CD1c-positive myeloid dendritic cell (primary cell): ENCODE measurements around the gene SLC31A2.
"Not testable (repeated sequence)": the region's sequence is repeated elsewhere in the genome, so short reads cannot be mapped to it uniquely, and the experiment has no call there.

Experiments
- DNase-seq: peaks from one replicate; pipeline ENCODE4 v3.0.0-alpha.2; 2016; ENCODE audit errors: extremely low spot score

Gene SLC31A2, protein sequence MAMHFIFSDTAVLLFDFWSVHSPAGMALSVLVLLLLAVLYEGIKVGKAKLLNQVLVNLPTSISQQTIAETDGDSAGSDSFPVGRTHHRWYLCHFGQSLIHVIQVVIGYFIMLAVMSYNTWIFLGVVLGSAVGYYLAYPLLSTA

GRCh38 chr9:113150670-113151611, at the start of gene SLC31A2:
Gene SLC31A2, plus strand, starts transcription at chr9:113151007. Its CDS starts 68 bp downstream, at chr9:113151075.
- peak; percentile 92 for DNase-seq

DNA sequence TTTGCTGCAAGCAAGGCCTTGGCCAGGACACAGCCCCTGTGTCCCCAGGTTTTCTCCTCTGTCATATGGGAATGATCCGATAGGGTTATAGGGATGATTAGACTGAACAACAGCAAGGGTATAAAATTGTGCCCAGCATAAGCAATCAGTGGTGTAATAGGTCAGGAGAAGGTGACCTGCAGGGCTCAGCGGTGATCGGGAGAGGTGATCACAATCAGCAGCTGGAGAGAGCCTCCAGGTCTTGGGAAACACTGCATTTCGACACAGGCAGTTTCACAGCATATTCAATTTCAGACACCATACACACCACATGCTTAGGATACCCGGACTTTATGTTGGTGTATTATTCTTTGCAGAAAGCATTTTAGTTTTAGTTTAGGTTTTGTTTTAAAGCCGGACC, 45.5 kb upstream of the SLC31A2 start:
- DNase-seq, result not testable (repeated sequence)

DNA sequence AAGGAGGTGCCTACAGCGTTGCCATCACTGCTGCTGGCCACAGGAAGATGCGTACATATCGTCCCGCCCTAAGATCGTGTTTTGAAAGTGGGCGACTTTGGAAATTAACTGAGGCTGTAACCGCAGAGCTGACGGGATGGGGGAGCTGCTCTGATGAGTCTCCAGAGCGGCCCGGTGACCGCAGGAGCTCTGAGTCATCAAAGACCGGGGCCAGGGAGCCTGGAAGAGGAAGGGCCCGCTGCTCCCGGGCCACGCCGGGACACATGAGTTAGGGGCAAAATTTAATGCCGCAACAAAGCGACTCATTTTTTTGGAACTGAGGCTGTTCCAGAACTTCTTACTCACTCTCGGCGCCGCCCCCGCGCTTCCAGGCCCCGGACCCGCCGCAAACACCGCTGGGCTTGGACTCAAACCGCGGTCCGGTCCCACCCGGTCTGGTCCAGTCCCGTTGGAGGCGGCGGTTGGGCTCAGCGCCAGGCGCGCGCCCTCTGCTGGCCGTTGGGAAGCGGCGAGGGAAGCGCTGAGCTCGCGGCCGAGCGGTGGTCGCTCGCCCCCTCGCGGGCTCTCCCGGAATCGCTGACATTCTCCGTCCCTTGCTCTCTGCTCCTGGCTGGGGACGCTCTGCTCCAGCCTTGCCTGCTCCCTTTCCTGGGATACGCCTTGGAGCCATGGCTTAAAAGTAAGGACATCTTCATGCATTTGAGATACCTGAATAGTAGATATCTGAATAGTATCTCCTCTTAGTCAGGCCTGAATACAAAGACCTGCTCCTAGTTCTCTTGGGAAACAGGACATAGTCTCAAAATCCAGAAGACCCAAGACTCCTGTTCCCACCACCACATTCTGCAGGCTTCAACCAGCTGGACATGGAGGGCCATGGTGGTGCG, 39.5 kb upstream of the SLC31A2 start:
- peak; percentile 1 for DNase-seq

DNA sequence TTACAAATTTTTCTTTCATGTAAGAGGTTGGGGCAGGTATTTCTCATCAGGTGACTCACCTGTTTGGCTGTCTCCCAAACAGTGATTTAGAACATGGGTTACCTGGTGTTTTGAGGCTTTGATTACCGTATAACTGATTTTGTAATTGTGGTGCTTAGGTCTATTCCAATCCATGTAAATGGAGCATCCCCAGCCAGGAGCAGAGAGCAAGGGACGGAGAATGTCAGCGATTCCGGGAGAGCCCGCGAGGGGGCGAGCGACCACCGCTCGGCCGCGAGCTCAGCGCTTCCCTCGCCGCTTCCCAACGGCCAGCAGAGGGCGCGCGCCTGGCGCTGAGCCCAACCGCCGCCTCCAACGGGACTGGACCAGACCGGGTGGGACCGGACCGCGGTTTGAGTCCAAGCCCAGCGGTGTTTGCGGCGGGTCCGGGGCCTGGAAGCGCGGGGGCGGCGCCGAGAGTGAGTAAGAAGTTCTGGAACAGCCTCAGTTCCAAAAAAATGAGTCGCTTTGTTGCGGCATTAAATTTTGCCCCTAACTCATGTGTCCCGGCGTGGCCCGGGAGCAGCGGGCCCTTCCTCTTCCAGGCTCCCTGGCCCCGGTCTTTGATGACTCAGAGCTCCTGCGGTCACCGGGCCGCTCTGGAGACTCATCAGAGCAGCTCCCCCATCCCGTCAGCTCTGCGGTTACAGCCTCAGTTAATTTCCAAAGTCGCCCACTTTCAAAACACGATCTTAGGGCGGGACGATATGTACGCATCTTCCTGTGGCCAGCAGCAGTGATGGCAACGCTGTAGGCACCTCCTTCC, 37.9 kb upstream of the SLC31A2 start:
- peak; percentile 20 for DNase-seq

- not testable (repeated sequence) for DNase-seq
Measured at GRCh38 chr9:113118829-113119228, 32.0 kb upstream of the SLC31A2 start.

GRCh38 chr9:113125386-113126035, 25.3 kb upstream of the SLC31A2 start:
- DNase-seq, result peak; percentile 44

- no peak for DNase-seq
Measured at GRCh38 chr9:113129466-113129865, 21.3 kb upstream of the SLC31A2 start.

GRCh38 chr9:113129884-113130283, 20.9 kb upstream of the SLC31A2 start:
- no peak for DNase-seq

DNA sequence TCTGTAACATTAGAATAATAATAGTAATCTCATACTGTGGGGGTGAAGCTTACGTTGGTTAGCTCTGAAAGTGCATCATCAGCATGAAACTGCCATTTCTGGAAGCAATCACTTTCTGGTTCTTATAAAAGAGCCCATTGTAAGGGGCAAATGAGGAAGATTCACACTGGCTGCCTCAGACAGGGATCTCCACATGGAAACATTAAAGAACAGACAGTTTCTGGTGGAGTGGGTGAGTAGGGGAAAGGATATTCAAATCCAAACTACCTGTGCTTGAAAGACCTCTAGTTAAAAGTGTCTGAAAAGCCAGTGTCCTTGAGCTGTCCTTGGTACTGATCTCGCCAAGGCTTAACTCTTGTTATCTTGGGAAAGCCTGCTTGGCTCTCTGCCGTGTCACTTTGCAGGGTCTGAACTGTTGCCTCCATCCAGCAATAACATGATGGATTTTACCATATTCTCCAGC, 19.1 kb upstream of the SLC31A2 start:
- no peak for DNase-seq

DNA sequence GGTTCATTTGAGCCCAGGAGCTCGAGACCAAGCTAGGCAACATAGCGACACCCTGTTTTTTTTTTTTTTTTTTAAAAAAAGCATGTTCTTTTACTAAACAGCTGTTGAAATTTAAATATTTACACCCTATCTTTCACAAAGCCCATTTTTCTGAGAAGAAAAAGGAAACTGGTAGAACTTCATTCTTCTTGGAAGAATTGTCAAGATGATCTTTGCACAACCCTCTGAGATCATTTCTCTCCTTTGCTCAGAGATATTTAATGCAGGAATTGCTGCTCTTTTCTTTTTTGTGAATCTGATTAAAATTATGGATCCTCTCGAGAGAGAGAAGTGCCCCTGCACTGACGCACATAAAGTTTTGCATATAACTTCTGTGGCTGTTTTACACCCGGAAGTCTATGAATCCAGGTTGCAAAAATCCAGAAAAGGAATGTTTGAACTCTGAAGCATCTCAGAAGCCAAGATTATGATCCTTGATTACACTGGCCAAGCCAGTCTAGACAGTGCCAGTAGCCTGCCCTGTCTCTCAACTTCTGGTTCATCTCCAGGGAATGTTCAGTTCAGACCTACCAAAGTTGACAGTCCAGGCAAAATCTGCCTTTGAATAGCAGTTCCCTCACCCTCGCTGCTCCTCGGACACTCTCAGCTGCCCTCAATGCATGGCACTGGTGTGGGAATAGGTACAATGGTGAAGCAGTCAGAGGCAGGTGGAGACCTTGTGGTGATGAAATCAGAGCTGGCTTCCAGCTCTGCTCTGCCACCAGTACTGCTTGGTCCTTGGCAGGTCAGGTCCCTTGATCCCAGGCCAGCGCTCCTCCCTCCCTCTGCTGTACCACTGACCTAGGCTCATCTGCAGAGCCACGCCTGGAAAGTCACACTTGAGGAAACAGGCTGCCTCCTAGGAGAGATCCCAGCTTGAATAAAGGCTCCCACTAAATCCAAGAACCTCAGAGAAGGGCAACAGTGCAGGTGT, 13.3 kb upstream of the SLC31A2 start:
- DNase-seq, result no peak

DNA sequence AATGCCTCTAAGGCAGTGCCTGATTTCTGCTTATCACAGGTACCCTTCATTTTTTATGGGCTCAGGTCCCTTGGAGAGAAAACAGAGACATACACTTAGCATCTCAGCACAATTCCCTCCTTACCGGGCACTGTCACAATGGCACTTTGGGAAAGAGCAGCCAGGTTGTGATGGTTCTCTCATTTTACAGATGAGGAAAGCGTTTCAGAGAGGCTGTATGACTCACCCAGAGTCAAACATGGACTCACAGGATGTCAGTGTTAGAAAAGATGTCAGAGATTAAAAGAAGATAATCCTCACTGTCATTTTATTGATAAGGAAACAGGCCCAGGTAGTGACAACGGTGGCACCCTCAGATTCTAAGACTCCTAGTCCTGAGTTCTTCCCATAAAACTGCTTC, 12.0 kb upstream of the SLC31A2 start:
- no peak for DNase-seq

GRCh38 chr9:113139225-113139829, 11.5 kb upstream of the SLC31A2 start:
- DNase-seq, result no peak

DNA sequence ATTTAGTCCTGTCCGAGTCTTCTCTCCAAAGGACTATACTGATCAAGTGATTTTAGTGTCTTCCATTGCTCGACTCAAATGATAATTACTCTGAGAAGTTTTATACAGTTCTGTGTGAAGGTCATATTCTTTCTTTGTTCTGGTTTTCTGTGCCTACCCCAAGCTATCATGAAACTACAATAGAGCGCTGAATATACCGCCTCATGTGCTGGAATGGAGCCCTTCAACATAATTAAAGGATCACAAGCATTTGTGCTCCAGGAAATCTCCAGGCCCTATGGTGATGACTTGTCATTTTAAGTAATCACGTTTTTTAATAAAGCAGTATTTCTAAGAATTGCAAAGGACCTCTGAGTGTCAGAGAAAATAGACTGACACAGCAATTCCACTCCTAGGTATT, 10.9 kb upstream of the SLC31A2 start:
- no peak for DNase-seq

DNA sequence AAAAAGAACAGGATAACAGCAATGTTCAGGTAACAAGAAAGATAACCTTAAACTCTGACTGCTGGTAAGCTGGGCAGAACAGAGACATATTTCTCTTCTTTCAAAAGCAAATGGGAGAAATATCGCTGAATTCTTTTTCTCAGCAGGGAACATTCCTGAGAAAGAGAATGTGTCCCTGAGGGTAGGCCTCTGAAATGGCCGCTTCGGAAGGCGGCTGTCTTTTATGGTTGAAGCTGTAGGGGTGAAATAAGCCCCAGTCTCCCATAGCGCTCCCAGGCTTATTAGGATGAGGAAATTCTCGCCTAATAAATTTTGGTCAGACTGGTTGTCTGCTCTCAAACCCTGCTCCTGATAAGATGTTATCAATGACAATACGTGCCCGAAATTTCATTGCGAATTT, 9.9 kb upstream of the SLC31A2 start:
- not testable (repeated sequence) for DNase-seq

DNA sequence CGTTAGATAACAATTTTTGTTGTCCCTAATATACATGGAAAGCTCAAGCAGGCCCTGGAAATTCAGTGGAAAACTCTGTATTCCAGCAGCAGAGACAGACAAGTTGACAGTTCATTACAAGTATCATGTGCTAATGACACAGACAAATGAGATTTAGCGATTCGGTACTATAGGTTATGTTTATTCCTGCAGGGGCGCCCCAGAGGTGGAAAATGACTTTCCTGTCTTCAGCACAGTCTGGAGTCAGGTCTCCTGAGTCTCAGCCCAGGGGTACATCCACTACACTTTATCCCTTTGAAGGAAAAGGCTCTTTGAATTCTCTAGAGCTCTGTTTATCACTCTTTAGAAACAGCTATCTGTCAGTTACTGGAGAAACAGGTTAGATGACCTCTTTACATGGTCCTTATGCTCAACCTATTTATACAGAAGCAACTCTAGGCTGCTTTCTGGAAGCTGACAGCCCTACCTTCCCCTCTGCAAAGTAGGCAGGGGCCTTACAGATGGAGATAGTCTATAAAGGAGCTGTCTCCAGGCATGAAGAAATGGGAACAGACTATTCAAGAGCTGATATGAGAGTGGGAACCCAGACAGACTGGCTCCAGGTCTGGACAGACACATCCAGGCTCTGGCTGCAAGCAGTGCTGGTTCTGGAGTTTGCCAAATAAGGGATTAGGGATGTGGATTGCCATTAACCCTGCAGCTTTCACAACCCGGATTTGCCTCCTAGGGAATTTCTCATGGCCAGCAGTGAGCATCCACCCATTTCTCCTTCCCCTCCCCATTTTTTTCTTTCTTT, 7.2 kb upstream of the SLC31A2 start:
- no peak for DNase-seq

GRCh38 chr9:113148372-113148705, 2.5 kb upstream of the SLC31A2 start:
- no peak for DNase-seq

DNA sequence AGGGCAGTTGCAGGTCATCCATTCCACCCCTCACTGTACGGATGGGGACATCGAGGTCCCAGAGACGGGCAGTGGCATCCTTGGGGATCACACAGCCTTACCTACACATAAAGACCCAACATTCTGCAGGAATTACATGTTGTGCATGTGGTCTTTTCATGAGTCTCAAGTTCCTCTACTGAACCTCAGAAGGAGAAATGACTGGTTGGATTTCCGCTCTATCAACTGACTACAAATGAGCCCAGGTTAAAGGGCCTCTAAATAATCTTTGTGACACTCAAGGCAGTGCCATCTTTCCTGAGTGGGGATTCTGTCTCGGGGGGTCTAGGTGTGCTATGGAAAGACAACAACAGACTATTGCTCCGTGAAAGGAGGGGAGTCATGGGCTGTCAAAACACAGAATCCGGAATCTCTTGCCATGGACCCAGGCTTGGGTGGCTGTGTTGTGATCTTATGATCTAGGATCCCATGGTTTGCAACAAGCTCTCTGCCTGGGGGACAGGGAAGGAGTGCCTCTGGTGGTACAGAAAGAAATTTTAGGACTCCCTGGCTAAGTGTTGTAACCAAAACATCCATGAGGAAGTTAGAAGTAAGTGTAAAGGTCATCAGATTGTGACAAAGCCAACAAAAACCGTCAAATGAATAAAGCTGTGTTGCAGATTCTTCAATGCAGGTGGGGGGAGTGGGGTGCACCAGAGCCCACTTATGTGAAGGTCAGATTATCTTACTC, 1.9 kb upstream of the SLC31A2 start:
- peak; percentile 69 for DNase-seq

DNA sequence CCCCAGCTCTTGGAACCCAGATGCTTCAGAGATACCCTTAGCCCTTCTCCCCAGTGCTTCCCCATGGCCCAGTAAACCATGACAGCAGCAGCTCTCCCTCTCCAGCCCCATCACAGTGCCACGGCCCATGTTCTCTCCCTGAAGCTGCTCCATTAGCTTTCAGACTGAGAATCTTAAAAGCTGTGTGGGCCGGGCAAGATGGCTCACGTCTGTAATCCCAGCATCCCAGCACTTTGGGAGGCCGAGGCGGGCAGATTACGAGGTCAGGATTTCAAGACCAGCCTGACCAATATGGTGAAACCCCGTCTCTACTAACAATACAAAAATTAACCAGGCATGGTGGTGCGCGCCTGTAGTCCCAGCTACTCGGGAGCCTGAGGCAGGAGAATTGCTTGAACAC, 1.2 kb upstream of the SLC31A2 start:
- DNase-seq, result not testable (repeated sequence)
